DMS153 (cell line): ENCODE results near the gene HLX.
A peak's percentile ranks its signal among the peaks of the same experiment; 100 is the strongest.

Source experiments
- DNase-seq: peaks from one replicate; lab custom pipeline; 2025; lab: John Stamatoyannopoulos, UW

Gene HLX

GRCh38 chr1:220925707-220926106 lies 46.5 kb downstream of the HLX start:
- peak; percentile 42 for DNase-seq

- DNase-seq = peak; percentile 63
Measured at GRCh38 chr1:220926146-220926545, 46.9 kb downstream of the HLX start.

- DNase-seq = peak; percentile 86
Measured at GRCh38 chr1:220927442-220927841, 48.2 kb downstream of the HLX start.

GRCh38 chr1:220928320-220928719 lies 49.1 kb downstream of the HLX start:
- no peak for DNase-seq

GRCh38 chr1:220928725-220929300 lies 49.6 kb downstream of the HLX start:
- peak; percentile 26 for DNase-seq

GRCh38 chr1:220929304-220929703 lies 50.1 kb downstream of the HLX start:
- DNase-seq = no peak
